ENCODE results near the gene SPTSSA.

The SPTSSA gene

DNA sequence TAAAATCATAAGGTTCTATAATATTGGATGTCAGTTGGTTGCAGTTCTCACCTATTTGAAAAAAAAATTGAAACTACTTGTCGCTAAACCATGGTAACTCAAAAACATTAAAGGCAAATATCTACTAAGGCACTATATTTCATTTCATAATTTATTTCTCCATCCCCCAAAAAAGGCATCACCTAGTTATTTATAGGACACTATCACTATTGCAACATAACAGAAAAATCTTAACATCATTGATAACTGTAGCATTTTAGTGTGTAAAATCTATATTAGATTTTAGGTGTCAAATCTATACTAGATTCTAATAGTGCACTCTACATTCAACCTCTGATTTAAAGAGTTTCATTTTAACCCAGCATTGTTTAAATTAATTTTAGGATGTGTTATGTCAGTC, 1.7 kb downstream of the SPTSSA start:
- Histone ChIP-seq H3K27me3 (ENCODE audit: insufficient read depth, poor library complexity, severe bottlenecking) (no peaks in the 10 kb centered on the region), H3K4me3 (ENCODE audit: severe bottlenecking) (peak overlapping the region; percentile 73), H3K27ac (ENCODE audit: poor library complexity, severe bottlenecking) (peak overlapping the region; percentile 64), H3K9me3 (ENCODE audit: severe bottlenecking) (no peaks in the 10 kb centered on the region), H3K36me3 (ENCODE audit: low read depth) (peaks cover 23% of the 10 kb centered on the region), H3K4me1 (ENCODE audit: insufficient read depth, poor library complexity, severe bottlenecking) (peaks cover 12% of the 10 kb centered on the region)
- TF ChIP-seq, protein P1, sequence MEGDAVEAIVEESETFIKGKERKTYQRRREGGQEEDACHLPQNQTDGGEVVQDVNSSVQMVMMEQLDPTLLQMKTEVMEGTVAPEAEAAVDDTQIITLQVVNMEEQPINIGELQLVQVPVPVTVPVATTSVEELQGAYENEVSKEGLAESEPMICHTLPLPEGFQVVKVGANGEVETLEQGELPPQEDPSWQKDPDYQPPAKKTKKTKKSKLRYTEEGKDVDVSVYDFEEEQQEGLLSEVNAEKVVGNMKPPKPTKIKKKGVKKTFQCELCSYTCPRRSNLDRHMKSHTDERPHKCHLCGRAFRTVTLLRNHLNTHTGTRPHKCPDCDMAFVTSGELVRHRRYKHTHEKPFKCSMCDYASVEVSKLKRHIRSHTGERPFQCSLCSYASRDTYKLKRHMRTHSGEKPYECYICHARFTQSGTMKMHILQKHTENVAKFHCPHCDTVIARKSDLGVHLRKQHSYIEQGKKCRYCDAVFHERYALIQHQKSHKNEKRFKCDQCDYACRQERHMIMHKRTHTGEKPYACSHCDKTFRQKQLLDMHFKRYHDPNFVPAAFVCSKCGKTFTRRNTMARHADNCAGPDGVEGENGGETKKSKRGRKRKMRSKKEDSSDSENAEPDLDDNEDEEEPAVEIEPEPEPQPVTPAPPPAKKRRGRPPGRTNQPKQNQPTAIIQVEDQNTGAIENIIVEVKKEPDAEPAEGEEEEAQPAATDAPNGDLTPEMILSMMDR (IDR thresholded peaks at IDR 0.05; ENCODE audit: poor library complexity, severe bottlenecking), result no peak
- DNase-seq (ENCODE audit: low spot score) (no peak), ATAC-seq (ENCODE audit: low read depth) (no peak)

DNA sequence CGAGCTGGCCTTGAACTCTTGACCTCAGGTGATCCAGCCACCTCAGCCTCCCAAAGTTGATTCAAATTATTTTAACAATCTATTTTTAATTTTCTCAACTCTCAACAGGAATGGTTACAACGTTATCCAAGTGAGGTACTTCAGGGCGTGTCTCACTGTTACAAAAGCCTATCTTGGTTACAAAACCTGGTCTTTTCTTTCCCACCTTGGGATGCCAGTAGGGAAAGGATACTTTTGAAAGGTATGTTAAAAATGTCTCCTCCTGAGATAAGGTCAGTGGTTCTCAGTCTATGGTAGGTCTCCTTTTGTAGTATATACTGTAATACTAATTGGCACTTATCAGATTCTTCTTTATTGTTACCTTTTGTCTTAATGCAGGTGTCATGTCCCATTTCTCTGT, 4.9 kb downstream of the SPTSSA start:
- no peak overlapping the region for H3K27ac ChIP-seq (ENCODE audit: poor library complexity, severe bottlenecking)
- ATAC-seq (ENCODE audit: low read depth), result no peak
- TF ChIP-seq, protein P1 (IDR thresholded peaks at IDR 0.05; ENCODE audit: poor library complexity, severe bottlenecking), result no peak

DNA sequence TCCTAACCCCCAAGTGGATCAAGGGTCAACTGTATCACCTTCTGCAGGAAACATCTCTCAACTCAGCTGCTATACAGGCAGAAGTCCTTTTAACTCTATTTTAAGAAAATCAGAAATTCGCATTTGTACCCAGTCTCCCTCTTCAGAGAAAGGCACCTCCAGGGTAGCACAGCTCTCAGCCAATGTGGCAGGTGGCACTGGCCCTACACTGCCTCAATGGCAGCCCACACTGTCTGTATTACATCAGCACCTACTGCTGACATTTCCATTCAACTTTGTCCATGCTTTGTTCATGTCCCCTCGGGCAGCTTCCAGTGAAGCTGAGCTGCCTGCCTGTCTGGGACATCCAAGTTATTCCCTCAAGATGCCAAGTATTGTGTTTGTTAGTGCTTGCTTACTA, 8.8 kb downstream of the SPTSSA start:
- Histone ChIP-seq H3K9me3 (ENCODE audit: severe bottlenecking) (no peaks in the 10 kb centered on the region), H3K27me3 (ENCODE audit: insufficient read depth, poor library complexity, severe bottlenecking) (no peaks in the 10 kb centered on the region), H3K4me3 (ENCODE audit: severe bottlenecking) (no peak overlapping the region), H3K4me1 (ENCODE audit: insufficient read depth, poor library complexity, severe bottlenecking) (peaks cover 10% of the 10 kb centered on the region), H3K36me3 (ENCODE audit: low read depth) (peaks cover 71% of the 10 kb centered on the region), H3K27ac (ENCODE audit: poor library complexity, severe bottlenecking) (no peak overlapping the region)
- DNase-seq (ENCODE audit: low spot score) (no peak), ATAC-seq (ENCODE audit: low read depth) (peak; percentile 42; the same call in 1 of the 3 replicates)
- TF ChIP-seq, protein P1 (IDR thresholded peaks at IDR 0.05; ENCODE audit: poor library complexity, severe bottlenecking), result no peak

More for the DNA sequence above, 4.9 kb downstream of the SPTSSA start:
- H3K36me3 ChIP-seq (ENCODE audit: low read depth), result peaks cover 40% of the 10 kb centered on the region
- H3K4me1 ChIP-seq (ENCODE audit: insufficient read depth, poor library complexity, severe bottlenecking), result peaks cover 14% of the 10 kb centered on the region
- no peak for DNase-seq (ENCODE audit: low spot score)
- H3K27me3 ChIP-seq (ENCODE audit: insufficient read depth, poor library complexity, severe bottlenecking), result no peaks in the 10 kb centered on the region
- no peaks in the 10 kb centered on the region for H3K9me3 ChIP-seq (ENCODE audit: severe bottlenecking)
- no peak overlapping the region for H3K4me3 ChIP-seq (ENCODE audit: severe bottlenecking)

DNA sequence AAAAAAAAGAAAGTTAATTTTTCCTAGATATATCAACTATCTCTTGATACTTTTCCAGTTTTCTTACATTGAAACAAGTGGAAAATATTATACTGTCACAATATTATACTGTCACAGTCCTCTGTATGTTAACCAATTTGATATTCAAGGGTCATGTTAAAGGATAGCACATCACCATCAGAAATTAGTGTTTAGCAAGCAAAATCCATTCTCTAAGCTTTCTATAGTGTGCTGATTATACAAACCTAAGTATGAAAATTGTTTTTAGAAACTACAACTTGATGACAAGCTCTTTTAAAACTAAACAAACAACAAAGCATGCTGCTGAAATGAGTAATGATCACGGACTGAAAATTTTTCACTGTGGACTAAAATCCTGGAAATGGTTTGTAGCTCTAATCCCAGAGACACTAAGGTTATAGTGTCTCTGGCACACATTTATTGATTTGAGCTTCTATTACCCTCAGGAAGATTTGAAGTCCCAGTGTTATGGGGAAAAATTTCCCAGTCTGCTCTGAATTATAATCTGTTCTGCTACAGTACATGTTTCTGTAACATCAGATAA, 9.7 kb downstream of the SPTSSA start:
- H3K27me3 ChIP-seq (ENCODE audit: insufficient read depth, poor library complexity, severe bottlenecking), result no peaks in the 10 kb centered on the region
- TF ChIP-seq, protein P1 (IDR thresholded peaks at IDR 0.05; ENCODE audit: poor library complexity, severe bottlenecking), result no peak
- ATAC-seq (ENCODE audit: low read depth) (no peak), DNase-seq (ENCODE audit: low spot score) (no peak)
- no peaks in the 10 kb centered on the region for H3K9me3 ChIP-seq (ENCODE audit: severe bottlenecking)
- peaks cover 10% of the 10 kb centered on the region for H3K4me1 ChIP-seq (ENCODE audit: insufficient read depth, poor library complexity, severe bottlenecking)
- H3K27ac ChIP-seq (ENCODE audit: poor library complexity, severe bottlenecking), result no peak overlapping the region
- H3K4me3 ChIP-seq (ENCODE audit: severe bottlenecking), result no peak overlapping the region
- H3K36me3 ChIP-seq (ENCODE audit: low read depth), result peaks cover 78% of the 10 kb centered on the region

DNA sequence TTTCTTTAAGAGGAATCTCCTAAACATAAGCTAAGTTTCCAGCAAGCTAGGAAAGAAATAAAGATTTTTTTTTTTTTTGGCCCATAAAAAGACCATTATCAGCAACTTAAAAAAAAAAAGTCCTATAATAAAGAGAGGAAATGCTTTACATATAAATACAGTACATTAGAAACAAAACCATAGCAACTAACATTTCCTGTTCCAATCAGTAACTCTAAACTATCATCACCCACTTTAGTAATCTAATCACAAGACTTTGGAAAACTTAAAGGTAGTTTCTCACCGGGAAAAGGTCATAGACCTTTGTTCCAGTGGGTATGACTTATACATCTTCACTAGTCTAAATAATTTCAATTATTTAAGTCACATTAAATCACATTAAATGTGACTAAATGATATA, 11.1 kb downstream of the SPTSSA start:
- no peak overlapping the region for H3K4me3 ChIP-seq (ENCODE audit: severe bottlenecking)
- no peak for ATAC-seq (ENCODE audit: low read depth)
- H3K27ac ChIP-seq (ENCODE audit: poor library complexity, severe bottlenecking), result no peak overlapping the region
- TF ChIP-seq, protein P1 (IDR thresholded peaks at IDR 0.05; ENCODE audit: poor library complexity, severe bottlenecking), result no peak
- H3K27me3 ChIP-seq (ENCODE audit: insufficient read depth, poor library complexity, severe bottlenecking), result no peaks in the 10 kb centered on the region
- H3K4me1 ChIP-seq (ENCODE audit: insufficient read depth, poor library complexity, severe bottlenecking), result peaks cover 10% of the 10 kb centered on the region
- H3K36me3 ChIP-seq (ENCODE audit: low read depth), result peaks cover 75% of the 10 kb centered on the region
- no peaks in the 10 kb centered on the region for H3K9me3 ChIP-seq (ENCODE audit: severe bottlenecking)
- no peak for DNase-seq (ENCODE audit: low spot score)

All from RWPE2 (cell line).